NCI-H1417 (cell line): ENCODE results near the gene PAPPA2.

ENCODE experiments used
- DNase-seq, 3 experiments: peaks; one replicate each; lab custom pipeline; 2025; lab: John Stamatoyannopoulos, UW

Gene PAPPA2

DNA sequence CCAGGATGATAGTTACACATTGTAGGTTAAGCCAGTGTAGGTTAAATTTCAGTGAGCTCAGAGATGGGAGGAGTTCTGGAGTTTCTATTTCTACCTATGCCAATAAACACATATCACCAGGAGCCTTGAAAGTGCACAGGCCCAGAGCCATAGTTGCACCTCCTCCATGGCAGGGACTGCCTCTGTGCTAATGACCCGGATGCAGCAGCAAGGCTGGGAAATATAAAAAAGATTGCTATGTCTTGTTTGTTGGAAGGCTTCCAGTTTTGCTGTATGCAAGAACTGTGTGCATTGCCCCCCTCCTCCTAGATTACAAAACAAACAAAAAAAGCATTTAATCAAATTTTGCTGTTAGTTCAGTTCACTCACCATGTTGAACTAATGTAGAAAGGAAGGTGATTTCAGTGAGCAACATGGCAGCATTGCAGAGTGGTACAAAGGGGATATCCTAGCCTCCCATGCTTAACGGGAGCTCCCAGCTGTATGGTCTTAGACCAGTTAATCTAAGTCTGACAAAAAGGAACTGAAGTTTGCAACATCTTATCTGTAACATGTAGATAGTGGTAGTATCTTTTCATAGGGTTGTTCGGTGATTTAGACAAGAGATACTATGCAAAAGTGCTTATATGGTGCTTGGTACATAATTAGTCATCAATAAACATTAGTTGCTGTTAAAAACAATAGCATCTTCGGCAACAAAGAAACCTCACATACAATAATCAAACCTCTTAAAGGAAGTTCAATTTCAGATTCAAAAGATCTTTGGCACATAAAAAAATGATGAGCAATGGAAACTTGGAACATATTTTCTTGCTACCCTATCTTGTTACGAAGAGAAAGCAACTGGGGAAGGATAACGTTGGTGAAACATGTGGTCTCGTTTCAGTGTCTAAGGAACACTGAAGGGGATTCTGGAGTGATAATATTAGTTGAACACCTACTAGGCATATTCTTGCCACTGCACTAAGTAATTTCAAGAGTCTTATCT is 392.1 kb downstream of the PAPPA2 start:
- DNase-seq: peak in 1 of 3 experiments; percentile 66

DNA sequence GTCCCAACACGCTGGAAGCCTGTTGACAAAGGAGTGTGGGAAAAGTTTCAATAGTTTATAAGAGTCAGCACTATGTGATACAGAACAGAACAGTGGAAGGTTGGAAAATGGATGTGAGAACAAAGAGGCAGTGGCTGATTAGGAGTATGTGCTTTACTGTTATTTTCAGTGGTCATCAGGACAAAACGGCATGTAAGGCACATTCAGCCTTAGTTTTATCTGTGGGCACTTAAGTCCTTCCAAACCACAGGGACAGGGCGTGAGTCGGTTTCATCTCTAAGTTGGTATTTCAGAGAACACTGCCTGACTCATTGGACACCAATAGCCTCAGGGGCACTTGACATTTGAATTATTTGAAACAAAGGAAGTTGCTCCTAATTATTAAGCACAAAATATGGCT is 394.7 kb downstream of the PAPPA2 start:
- DNase-seq: peak in 1 of 3 experiments; percentile 44

DNA sequence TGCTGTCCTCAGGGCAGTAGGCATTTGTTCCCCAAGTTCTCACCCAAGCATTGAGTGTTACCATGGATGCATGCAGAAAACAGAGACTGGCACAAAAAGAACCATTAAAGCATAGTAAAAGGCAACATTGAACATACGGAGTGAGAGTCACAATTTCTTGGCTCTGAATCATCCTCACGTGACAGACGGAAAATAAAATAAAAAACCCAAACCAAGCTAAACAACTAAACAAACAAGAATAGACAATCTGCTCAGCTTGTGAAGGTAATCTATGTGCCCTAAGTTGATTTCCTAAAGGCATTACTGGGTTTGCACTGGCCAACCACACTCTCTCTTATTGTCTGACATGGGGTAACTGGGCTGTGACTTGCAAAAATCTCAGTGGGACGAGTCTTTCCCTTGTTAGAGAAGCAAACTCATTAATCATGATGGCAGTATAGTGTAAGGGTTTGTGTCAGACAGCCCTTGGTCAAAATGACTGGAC is 395.5 kb downstream of the PAPPA2 start:
- peak in 1 of 3 experiments; percentile 28 for DNase-seq

DNA sequence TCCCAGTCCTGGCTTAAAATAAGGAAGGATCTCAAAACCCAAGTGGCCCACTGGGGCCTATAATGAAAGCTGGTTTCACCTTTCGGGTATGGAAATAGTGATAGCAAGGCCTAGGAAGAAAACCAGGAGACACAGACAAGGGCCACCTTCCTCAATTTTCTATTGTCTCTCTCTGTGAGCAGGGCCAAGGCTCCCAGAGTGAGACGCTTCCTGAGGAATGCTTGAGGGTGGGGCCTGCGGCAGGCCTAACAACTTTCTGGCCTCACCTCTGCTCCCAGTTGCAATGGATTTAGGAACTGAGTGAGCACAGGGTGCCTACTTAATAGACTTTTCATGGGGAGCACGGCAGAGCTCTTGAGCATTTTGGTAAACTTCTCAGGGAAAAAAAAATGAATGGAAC is 400.6 kb downstream of the PAPPA2 start:
- no peak for DNase-seq

DNA sequence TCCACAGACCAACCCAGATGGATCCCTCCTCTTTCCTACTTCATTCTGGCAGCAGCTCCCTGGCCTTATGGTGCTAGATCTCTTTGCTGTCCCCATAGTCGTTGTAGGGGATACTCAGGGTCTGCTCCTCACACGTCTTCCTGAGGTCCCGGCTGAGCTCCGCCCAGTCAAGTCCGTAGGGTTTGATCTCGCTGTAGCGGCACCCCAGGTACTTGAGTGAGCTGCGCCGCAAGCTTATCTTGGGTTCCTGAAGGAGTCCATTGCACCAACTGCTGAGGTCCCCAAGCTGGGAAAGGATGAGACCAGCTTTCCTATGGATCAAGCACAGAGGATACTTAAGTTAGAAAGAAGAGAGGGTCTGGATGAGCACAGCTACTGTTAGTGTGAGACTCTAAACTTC is 401.2 kb downstream of the PAPPA2 start:
- DNase-seq: no peak

DNA sequence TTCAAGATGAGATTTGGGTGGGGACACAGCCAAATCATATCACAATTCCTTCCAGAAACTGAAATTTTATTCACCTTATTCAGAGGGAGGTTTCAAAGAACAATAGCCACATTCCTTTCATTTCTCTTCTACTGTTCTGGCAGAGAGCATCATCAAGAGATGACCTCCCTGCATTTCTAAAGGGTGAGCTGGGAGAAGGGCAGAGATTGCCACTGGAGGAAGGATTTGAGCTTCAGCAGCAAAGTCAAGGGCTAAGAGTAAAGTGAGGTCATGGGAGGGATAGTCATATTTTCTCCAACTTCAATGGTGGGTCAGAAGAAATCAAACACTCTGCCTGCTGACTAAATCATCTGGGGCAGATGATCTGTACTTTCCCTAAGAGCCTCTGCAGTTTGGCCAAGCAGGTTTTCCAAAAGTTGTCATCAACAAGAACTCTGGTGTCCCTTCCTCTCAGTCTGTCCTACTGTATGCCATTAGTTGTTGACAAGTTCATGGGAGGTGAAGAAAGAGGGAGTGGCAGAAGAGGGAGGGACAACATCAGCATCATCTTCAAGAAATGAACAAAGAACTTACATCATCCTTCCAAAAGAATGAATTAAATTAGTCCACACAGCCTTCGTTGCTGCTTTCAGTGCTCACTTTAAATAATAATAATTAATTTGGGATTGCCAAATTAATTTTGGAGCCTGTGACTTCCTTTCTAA is 403.2 kb downstream of the PAPPA2 start:
- DNase-seq: no peak

DNA sequence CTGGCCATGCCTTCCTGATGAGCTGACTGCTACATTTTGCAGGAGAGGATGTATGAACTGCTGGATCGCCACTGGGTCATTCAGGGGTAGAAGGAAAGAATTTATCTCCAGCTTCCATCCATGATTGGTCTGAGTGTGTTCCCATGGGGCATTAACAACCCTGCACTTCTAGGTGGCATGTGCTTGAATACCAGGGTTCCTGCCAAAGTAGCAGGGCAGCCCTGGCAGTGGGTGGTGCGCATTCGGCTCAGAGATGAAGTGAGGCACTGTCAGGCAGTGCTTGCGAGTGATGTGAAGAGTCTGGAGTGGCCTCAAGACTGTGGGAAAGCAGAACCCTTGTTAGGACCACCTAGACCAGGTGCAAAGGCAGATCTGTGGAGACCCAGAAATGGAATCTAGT is 406.6 kb downstream of the PAPPA2 start:
- DNase-seq: no peak

DNA sequence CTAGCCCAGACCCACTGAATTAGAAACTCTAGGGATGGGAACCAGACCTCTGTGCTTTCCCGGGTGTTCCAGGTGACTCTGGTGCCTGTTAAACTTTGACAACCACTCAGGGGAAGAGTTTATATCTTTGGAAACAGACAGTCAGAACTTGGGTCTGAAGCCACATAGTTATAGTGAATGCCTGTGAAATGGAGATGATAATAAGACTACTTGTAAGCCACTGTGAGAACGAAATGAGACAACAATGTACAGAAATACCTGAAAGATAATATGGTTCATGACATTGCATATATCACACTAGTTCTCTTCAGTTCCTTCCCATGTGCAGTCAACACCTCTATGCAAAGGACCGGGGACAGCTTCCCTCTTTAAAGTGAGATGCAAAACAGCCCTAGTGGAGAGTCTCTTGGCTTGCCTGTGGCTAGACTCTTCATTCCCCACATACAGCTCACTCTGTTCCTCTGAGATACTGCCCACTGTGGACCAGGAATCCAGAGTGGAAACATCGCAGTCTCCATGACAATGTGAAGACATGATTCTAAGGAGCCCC is 414.1 kb downstream of the PAPPA2 start:
- no peak for DNase-seq

DNA sequence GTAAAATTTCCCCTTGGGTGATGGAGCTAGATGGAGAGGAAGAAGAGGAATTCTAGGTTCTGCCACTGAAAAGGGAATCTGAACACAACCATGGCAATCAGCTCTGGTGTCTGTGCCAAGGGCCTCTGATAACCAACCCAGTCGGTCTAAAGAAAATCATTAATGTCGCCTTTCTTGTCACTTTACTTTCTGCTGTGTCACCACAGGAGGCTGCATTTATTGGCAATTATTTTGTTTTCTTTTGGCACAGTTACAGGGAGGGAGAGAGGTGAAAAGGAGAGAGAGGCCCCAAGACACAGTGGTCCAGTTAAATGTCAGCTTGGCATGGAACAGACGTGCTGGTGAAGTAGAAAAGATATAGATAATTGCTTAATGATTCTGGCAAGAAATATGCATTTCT is 414.6 kb downstream of the PAPPA2 start:
- peak in 1 of 3 experiments; percentile 30 for DNase-seq

DNA sequence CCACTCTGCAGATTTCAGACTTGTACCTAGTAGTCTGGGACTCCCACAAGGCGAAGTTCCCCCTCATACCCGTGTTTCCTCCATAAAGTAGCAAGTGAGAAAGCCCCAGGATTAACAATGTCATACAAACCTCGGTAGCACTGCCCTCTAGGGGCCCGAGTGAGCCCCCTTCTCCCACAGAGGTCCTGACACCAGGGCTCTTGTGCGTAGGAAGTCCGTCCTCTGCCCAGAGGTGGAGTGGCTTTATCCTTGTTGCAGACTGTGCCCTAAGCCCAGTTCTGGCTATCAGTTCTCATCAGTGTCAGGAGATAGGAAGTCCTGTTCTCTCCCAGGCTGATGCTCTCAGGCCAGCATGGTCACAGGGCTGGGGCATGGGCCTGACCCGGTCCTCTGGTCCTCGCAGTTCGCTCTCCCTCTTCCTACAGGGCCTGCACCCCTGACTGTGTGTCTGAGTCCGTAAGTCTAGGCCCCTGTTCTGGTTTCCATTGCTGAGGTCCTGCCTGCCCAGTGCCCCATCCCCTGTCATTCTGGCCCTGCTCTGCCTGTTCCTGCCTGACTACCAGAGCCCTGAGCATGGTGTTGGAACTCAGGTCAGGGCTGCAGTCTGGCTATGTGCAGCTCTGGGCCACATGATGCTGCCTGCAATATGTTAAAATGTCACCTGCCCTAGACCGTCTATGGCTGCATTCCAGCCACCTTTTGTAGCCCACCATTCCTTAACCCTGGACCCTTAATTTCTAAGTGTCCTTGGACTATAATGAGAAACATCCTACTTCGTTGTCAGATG is 416.0 kb downstream of the PAPPA2 start:
- DNase-seq: no peak

DNA sequence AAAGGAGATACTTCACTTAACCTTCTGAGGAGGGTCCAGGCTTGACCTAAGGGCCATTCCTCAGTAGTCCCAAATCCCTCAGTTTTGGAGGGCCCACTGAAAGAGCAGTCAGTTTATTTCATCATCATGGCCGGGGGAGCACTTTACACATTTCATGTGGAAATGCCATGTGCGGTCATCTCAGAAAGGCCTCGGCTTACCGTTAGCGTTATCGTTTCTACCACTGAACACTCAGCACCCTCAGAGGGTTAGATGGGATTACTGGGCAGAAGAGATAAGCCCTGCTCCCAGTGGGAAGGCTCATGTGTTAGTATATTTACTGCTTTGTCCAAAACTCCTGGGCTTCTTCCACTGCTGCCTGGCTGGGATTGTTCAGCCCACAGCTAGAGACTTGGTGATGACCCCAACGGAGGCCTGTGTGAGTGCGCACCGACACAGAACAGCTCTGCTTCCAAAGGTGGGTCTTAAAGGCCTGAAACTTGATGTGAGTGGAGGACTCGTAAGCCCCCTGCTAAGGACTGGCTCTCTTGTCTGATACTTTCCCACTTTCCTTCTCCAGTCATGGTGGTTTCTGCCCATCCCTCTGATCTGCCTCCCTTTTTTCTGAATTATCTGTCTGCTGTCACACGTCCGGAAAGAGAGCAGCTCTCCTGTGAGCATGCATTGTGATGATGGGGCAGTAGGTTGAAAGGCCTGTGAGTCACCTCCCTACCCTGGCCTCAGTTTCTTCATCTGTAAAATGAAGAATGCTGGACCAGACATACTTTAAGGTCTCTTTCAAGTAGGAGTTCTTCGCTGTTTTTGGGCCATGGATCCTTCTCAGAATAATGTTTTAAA is 417.0 kb downstream of the PAPPA2 start:
- DNase-seq: no peak

DNA sequence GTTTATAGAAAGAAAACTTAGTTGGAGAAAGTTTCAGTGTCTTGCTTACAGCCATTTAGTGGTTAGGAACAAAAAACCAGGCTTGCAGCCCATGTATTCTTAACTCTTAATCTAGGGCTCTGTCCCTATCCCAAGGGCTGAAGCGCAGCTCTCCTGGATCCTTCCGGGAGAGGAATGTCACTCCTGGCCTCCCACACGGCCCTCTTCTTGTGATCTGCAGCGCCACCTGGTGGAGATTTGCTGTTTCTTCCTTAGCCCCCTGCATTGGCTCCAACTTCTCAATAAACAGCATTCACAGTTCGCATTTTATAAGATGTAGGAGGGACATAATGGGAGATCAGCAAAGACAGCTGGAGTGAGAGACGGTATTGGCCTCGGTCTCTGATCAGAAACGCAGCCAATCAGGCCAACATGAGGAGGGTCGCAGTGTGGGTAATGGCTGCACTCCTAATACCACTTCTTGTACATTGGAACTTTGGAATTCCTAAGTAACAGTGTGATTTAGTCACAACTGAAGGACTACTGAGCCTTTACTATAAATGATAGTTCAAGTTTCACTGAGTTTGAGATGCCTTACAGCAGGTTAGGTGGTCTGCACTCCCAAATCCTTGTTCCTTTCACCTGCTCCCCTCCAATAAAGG is 418.1 kb downstream of the PAPPA2 start:
- DNase-seq: peak; percentile 50 to 92 (median 81)

DNA sequence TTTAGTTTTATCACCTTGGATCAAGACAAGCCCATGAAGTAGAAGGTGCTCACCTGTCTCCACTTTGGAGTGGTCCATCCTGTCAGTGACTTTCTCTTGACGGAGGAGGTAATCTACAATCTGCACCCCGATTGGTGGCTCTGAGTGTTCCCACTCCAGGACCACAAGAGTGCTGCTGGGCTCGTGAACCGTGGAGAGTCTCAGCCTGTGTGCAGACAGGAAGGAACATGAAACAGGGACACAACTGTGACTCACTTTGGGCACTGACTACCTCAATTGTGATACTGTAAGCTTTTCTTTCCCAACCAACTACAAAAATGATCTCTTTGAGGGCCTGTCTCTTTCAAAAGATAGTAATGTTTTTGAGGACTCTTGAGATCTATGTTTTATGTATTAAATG is 421.3 kb downstream of the PAPPA2 start:
- DNase-seq: no peak

DNA sequence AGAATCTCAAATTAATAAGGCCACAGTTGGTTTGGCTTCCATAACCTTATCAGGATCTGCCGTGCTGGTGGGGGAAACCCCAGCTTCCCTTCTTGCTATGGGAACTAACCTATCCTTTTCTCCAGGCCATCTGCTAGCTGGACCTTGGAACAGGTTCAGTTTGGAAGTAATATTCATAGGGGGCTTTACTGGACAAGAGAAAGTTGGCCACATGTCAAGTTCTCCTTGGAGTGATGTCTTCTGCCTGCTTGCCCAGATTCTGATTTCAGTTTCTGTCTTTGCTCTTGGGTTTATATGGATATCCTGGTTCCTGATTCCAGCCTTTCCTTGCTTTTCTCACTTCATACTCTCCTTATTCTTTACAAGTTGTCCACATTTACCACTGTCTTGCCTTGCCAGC is 421.9 kb downstream of the PAPPA2 start:
- DNase-seq: no peak

DNA sequence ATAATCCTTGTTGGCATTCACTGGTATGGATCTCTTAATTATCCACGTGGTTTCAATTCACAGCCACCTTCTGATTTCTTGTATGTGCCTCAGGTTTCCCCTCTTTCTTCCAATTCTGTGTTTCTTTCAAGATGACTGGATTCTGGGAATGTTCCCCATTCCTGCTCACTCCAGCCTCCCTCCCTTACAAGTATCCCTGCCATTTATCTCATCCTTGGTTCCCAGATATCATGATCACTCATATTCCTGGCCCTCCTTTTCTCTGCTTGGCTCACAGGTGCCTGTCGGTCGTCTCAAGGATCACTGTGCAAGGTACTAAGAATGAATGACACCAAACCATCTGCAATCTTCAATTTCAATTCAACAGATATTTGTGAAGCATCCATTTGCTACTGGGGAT is 422.4 kb downstream of the PAPPA2 start:
- DNase-seq: no peak

DNA sequence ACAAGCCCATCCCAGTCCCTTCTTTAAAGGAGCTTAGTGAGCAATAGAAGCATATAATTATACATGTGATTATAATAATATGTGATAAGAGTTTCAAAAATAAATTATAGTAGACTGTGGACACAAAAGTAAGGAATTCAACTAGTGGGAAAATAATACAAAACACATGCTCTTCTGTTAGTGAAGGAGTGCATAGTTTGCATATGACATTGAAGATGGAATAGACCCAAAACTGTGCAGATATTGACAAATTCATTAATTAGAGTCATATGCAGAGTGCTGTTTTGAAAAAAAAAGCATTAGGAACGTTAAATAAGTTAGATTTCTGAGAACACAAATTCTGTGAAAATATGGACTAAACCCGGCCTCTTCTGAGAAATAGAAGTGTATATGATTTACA is 422.8 kb downstream of the PAPPA2 start:
- no peak for DNase-seq

DNA sequence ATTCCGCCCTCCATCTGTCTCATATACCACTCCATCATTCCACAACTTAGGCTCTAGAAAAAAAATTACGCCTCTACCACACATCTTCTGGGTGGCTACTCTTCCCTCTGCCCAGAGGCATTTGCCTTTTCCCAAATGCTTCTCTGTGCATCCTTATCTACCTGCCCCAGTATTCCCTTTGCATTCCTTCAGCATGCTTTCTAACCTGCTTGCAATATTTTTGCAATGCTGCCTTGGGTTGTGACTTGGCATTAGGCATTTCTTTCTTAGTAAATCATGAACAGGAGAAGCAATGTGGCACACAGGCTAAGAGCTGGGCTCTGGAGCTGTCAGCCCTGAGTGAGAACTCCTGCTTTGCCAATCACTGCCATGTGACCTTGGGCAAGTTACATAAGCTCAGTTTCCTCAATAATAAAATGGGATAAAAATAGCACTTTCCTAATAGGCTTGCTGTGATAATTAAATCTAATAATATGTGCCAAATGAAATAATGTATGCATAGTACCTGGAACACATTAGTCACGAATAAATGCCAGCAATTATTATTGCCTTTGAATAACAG is 425.6 kb downstream of the PAPPA2 start:
- DNase-seq: peak in 2 of 3 experiments; percentile 4 to 65

DNA sequence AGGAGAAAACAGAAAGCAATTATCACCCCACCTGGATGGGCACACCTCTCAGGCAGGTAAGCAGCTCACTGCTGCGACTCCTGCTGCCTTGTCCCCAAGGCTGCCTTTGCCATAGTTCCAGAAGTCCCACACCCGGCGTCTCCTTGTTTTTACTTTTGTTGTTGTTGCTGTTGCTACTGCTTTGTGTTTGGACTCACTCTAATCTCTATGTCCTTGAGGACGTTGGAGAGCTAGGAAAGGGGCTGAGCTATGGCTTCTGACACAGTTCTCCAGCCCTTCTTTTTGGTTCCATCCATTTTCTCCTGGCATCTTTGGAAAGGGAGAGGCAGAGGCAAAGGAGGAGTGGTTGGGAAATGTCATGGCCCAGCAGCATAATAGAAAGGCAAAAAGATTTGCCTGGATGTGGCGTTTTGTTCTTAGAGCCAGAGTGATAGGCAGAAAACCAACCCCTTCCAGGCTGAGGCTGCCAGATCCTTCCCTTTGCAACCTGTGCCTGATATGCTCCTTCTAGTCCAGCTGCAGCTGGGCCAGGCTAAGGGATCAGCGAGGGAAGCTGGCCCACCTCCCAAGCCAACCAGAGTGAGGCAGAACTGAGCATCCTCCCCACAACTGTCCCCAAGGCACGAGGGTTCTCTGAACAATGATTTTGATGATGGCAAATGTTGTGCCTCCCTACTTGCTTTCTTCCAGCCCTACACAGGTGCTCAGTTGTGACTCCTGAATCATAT is 430.8 kb downstream of the PAPPA2 start:
- peak in 2 of 3 experiments; percentile 44 to 61 for DNase-seq

DNA sequence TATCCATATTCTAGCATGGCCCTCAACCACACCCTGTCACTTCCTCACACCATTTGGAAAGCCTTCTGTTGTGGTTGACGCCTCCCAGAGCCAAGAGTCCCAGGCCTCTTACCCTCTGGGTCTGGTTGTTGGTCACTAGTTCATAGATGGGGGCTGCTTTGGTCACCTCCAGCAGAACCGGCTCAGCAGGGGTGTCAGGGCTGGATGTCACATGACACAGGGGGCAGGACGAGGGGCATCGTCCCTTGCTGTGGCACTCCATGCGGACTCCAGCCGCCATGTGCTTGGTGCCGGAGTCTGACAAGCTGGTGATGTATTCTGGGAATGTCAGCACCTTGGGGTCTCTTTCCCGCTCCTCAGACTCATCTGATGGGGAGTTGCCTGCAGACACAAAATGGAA is 431.5 kb downstream of the PAPPA2 start:
- DNase-seq: no peak
